ENCODE data around the gene ATXN2.

- TF ChIP-seq, protein P1, sequence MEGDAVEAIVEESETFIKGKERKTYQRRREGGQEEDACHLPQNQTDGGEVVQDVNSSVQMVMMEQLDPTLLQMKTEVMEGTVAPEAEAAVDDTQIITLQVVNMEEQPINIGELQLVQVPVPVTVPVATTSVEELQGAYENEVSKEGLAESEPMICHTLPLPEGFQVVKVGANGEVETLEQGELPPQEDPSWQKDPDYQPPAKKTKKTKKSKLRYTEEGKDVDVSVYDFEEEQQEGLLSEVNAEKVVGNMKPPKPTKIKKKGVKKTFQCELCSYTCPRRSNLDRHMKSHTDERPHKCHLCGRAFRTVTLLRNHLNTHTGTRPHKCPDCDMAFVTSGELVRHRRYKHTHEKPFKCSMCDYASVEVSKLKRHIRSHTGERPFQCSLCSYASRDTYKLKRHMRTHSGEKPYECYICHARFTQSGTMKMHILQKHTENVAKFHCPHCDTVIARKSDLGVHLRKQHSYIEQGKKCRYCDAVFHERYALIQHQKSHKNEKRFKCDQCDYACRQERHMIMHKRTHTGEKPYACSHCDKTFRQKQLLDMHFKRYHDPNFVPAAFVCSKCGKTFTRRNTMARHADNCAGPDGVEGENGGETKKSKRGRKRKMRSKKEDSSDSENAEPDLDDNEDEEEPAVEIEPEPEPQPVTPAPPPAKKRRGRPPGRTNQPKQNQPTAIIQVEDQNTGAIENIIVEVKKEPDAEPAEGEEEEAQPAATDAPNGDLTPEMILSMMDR (IDR thresholded peaks at IDR 0.05), result no peak
- no peak for TF ChIP-seq POLR2A (IDR thresholded peaks at IDR 0.05)
Measured at GRCh38 chr12:111582133-111582747, 16.9 kb downstream of the ATXN2 start.
